ENCODE results near the gene DEK.
A peak's percentile ranks its signal among the peaks of the same experiment; 100 is the strongest.
"Not testable (repeated sequence)": the region's sequence is repeated elsewhere in the genome, so short reads cannot be mapped to it uniquely, and the experiment has no call there.

DEK gene

GRCh38 chr6:18204691-18205090, 59.6 kb downstream of the DEK start:
- DNase-seq (ENCODE audit: low read depth, low spot score), result no peak

- no peak for DNase-seq (ENCODE audit: low read depth, low spot score)
Observed at GRCh38 chr6:18203786-18204185, 60.5 kb downstream of the DEK start.

- no peak for DNase-seq (ENCODE audit: low read depth, low spot score)
Observed at GRCh38 chr6:18192026-18192425, 72.3 kb downstream of the DEK start.

- no peak for DNase-seq (ENCODE audit: low read depth, low spot score)
Observed at GRCh38 chr6:18189196-18189595, 75.1 kb downstream of the DEK start.

- DNase-seq (ENCODE audit: low read depth, low spot score), result no peak
Observed at GRCh38 chr6:18187701-18188100, 76.6 kb downstream of the DEK start.

- no peak for DNase-seq (ENCODE audit: low read depth, low spot score)
Observed at GRCh38 chr6:18186540-18187250, 77.6 kb downstream of the DEK start.

GRCh38 chr6:18186033-18186432, 78.3 kb downstream of the DEK start:
- DNase-seq (ENCODE audit: low read depth, low spot score), result peak; percentile 57

- DNase-seq (ENCODE audit: low read depth, low spot score), result no peak
Observed at GRCh38 chr6:18185624-18186023, 78.7 kb downstream of the DEK start.

GRCh38 chr6:18183766-18184165, 80.6 kb downstream of the DEK start:
- no peak for DNase-seq (ENCODE audit: low read depth, low spot score)

- no peak for DNase-seq (ENCODE audit: low read depth, low spot score)
Observed at GRCh38 chr6:18182568-18182967, 81.8 kb downstream of the DEK start.

GRCh38 chr6:18179770-18180356, 84.5 kb downstream of the DEK start:
- DNase-seq (ENCODE audit: low read depth, low spot score), result no peak

- no peak for DNase-seq (ENCODE audit: low read depth, low spot score)
Observed at GRCh38 chr6:18178960-18179615, 85.2 kb downstream of the DEK start.

GRCh38 chr6:18177286-18177965, 86.9 kb downstream of the DEK start:
- no peak for DNase-seq (ENCODE audit: low read depth, low spot score)

- not testable (repeated sequence) for DNase-seq (ENCODE audit: low read depth, low spot score)
Observed at GRCh38 chr6:18176198-18176597, 88.1 kb downstream of the DEK start.
